ENCODE data around the gene CD244.

- TF ChIP-seq POLR2A (IDR thresholded peaks at IDR 0.05) (no peak), EP300 (IDR thresholded peaks at IDR 0.05) (no peak), POLR2AphosphoS5 (IDR thresholded peaks at IDR 0.05) (no peak)
- TF ChIP-seq, protein P1, sequence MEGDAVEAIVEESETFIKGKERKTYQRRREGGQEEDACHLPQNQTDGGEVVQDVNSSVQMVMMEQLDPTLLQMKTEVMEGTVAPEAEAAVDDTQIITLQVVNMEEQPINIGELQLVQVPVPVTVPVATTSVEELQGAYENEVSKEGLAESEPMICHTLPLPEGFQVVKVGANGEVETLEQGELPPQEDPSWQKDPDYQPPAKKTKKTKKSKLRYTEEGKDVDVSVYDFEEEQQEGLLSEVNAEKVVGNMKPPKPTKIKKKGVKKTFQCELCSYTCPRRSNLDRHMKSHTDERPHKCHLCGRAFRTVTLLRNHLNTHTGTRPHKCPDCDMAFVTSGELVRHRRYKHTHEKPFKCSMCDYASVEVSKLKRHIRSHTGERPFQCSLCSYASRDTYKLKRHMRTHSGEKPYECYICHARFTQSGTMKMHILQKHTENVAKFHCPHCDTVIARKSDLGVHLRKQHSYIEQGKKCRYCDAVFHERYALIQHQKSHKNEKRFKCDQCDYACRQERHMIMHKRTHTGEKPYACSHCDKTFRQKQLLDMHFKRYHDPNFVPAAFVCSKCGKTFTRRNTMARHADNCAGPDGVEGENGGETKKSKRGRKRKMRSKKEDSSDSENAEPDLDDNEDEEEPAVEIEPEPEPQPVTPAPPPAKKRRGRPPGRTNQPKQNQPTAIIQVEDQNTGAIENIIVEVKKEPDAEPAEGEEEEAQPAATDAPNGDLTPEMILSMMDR (IDR thresholded peaks at IDR 0.05), result no peak
Measured at GRCh38 chr1:160853754-160854153, 8.9 kb downstream of the CD244 start.
